Testis (tissue), 2 donors: ENCODE data around the gene GRIN1.

ENCODE experiments used
- POLR2A ChIP-seq: fragments of 450-650 bp; IDR thresholded peaks from one replicate; pipeline ENCODE4 v1.6.1; 2017; ENCODE audit warnings: antibody characterized with exemption, mild to moderate bottlenecking, moderate library complexity
- TF ChIP-seq, protein P1 (sequence below), 3 experiments: fragments of 450-650 bp in 2 of 3; fragments of 200-600 bp in 1 of 3; sonication (generic) in 1 of 3; IDR thresholded peaks; one replicate each; pipeline ENCODE4 v1.5.1; 2016 to 2019; ENCODE audit warnings: antibody characterized with exemption in 3 of 3, mild to moderate bottlenecking in 2 of 3, moderate library complexity in 1 of 3

- TF ChIP-seq, protein P1, sequence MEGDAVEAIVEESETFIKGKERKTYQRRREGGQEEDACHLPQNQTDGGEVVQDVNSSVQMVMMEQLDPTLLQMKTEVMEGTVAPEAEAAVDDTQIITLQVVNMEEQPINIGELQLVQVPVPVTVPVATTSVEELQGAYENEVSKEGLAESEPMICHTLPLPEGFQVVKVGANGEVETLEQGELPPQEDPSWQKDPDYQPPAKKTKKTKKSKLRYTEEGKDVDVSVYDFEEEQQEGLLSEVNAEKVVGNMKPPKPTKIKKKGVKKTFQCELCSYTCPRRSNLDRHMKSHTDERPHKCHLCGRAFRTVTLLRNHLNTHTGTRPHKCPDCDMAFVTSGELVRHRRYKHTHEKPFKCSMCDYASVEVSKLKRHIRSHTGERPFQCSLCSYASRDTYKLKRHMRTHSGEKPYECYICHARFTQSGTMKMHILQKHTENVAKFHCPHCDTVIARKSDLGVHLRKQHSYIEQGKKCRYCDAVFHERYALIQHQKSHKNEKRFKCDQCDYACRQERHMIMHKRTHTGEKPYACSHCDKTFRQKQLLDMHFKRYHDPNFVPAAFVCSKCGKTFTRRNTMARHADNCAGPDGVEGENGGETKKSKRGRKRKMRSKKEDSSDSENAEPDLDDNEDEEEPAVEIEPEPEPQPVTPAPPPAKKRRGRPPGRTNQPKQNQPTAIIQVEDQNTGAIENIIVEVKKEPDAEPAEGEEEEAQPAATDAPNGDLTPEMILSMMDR (IDR thresholded peaks at IDR 0.05): no peak
- no peak for TF ChIP-seq POLR2A
Observed at GRCh38 chr9:137191245-137191644, 52.3 kb downstream of the GRIN1 start.
